ENCODE measurements around the gene FARS2. TPM values are rescaled to one million over a fixed set of nuclear protein-coding genes. Genes with fewer than 3 reads are reported as not detected.

FARS2 gene
- total and polyA plus RNA-seq, 2 of the 13 experiments (the other 11 are each of a cell fraction or from before 2014, with no cell fraction given) = 15.4 to 26.0 TPM

- POLR2A ChIA-PET = no interaction called here
- Histone ChIP-seq H3K4me2 (ENCODE audit: low read depth, low read length) (no peak overlapping the region), H3K4me1 (ENCODE audit: insufficient read depth, low read length) (no peaks in the 10 kb centered on the region), H3K79me2 (ENCODE audit: insufficient read depth, low read length) (peaks cover 5% of the 10 kb centered on the region), H2AFZ (ENCODE audit: low read length) (no peak overlapping the region), H3K9ac (ENCODE audit: insufficient read depth, low read depth, low read length) (no peak overlapping the region), H3K36me3 (replicated peaks in 1 of 2; ENCODE audit: control insufficient read depth in 1 of 2, insufficient read depth in 2 of 2, low read length in 2 of 2) (no peaks in the 10 kb centered on the region), H3K9me3 (ENCODE audit: low read length) (no peaks in the 10 kb centered on the region), H3K27me3 (ENCODE audit: control insufficient read depth in 1 of 2, insufficient read depth in 2 of 2, low read length in 2 of 2) (no peaks in the 10 kb centered on the region), H3K27ac (ENCODE audit: extremely low read length, insufficient read depth, low read length) (no peak overlapping the region), H3K4me3 (replicated peaks in 1 of 3; ENCODE audit: insufficient read depth in 1 of 3, low read depth in 2 of 3, low read length in 3 of 3) (no peak overlapping the region), H4K20me1 (ENCODE audit: insufficient read depth, low read length) (no peaks in the 10 kb centered on the region)
- in situ Hi-C loops (cut with HindIII; ENCODE audit: extremely low pct_ligation_motif_present, low pct_unique_long_range_greater_than_20kb) (no loop called here), intact Hi-C loops (cut with micrococcal nuclease; ENCODE audit: unreplicated experiment) (no loop called here)
- ATAC-seq (no peak), DNase-seq (ENCODE audit: low spot score) (no peak), FAIRE-seq (peak; percentile 32)
- BruUV-seq (replicated peaks) = no TSS peak
- no peak for TF ChIP-seq HOXD1 (CRISPR knock-in tag; IDR thresholded peaks at IDR 0.05)
- TF ChIP-seq ERF (CRISPR knock-in tag; IDR thresholded peaks at IDR 0.05) = no peak
- no peak for TF ChIP-seq ZFP62 (CRISPR knock-in tag; IDR thresholded peaks at IDR 0.05)
- no peak for TF ChIP-seq CAMTA2 (CRISPR knock-in tag; IDR thresholded peaks at IDR 0.05; ENCODE audit: borderline replicate concordance)
- no peak for TF ChIP-seq FOXA1 (IDR thresholded peaks at IDR 0.05)
- no peak for TF ChIP-seq FOXA1 (CRISPR knock-in tag; IDR thresholded peaks at IDR 0.05)
- no peak for TF ChIP-seq GLMP (CRISPR knock-in tag; IDR thresholded peaks at IDR 0.05; ENCODE audit: borderline replicate concordance)
- no peak for TF ChIP-seq ZNF563 (CRISPR knock-in tag; IDR thresholded peaks at IDR 0.05)
- TF ChIP-seq NCOR1 (IDR thresholded peaks at IDR 0.05; ENCODE audit: borderline replicate concordance, low read length) = no peak
- TF ChIP-seq ZNF83 (CRISPR knock-in tag; IDR thresholded peaks at IDR 0.05; ENCODE audit: borderline replicate concordance) = no peak
- TF ChIP-seq MATR3 (CRISPR knock-in tag; IDR thresholded peaks at IDR 0.05) = no peak
- TF ChIP-seq SNAI1 (CRISPR knock-in tag; IDR thresholded peaks at IDR 0.05; ENCODE audit: borderline replicate concordance) = no peak
- TF ChIP-seq TBX3 (IDR thresholded peaks at IDR 0.05; ENCODE audit: borderline replicate concordance) = no peak
- no peak for TF ChIP-seq ZNF768 (CRISPR knock-in tag; IDR thresholded peaks at IDR 0.05)
- no peak for TF ChIP-seq HNF4G (IDR thresholded peaks at IDR 0.05; ENCODE audit: borderline replicate concordance, low read depth, low read length)
- no peak for TF ChIP-seq HNF4G (CRISPR knock-in tag; IDR thresholded peaks at IDR 0.05; ENCODE audit: borderline replicate concordance, low read depth)
- TF ChIP-seq POLR2G (IDR thresholded peaks at IDR 0.05; ENCODE audit: low read depth, low read length) = no peak
- CTCF ChIA-PET (ENCODE audit: low intra/inter-chr PET ratio, low total read pairs) = no interaction called here
Observed at GRCh38 chr6:5341845-5342244, 80.5 kb downstream of the FARS2 start.

All from HepG2 (cell line).